Skin of body (tissue), 2 donors: ENCODE measurements around the gene LOXL1. TPM values are rescaled to one million over a fixed set of nuclear protein-coding genes. Genes with fewer than 3 reads are reported as not detected.

Experiments
- DNase-seq: peaks from one replicate; lab custom pipeline; 2025; lab: John Stamatoyannopoulos, UW
- total RNA-seq: library from RNA; depleted of rRNA; stranded (reverse); fragments of >200 nt; gene quantifications from one replicate; pipeline ENCODE4 v1.2.3, GENCODE V29; 2014

Gene LOXL1
- total RNA-seq, 1 donor from 2014 or later: 27.6 TPM

DNA sequence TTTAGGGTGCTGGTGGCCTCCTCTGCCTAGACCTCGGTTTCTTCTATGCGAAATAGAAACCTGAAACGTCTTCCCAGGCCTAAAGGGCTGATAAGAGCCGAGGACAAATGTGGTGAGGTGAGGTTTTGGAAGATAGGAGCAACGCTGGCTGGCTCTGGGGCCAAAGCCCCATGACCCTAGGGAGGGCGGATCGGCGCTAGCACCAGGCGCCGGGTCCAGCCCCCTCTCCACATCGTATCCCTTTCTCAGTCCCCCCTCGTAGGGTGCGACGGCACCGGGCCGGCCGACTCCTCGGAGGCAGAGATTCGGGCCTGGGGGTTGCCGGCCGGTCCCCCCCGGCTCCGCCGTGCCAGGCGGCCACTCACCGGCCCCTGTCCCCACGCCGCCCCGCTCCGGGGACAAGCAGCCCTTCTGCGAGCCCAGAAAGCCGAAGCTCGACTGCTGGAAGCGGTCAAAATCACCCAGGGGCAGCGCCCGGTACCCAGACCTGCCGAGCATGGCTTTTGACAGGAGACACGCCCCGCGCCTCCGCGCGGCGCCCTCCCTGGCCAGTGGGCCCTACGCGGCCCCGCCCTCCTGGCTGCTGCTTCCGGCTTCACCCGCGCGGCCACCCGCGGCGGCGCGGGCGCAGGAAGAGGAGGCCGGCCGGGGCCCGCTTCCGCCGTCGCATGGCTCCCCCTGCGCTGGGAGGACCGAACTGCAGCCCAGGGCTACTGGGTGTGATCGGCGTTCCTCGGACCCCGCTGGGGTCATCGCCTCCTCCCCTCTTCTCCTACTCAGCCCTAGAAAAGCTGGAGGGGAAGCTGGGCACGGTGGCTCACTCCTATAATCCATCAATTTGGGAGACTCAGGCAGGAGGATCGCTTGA is 65.7 kb downstream of the LOXL1 start, which contains the start of gene STOML1:
TSS of gene STOML1 (minus strand) at position 570 of the 868 bp plus-strand sequence. CDS start at position 498, 72 bp downstream.
- peak; percentile 83 for DNase-seq

GRCh38 chr15:73992594-73992898 is 66.3 kb downstream of the LOXL1 start:
- DNase-seq: no peak

DNA sequence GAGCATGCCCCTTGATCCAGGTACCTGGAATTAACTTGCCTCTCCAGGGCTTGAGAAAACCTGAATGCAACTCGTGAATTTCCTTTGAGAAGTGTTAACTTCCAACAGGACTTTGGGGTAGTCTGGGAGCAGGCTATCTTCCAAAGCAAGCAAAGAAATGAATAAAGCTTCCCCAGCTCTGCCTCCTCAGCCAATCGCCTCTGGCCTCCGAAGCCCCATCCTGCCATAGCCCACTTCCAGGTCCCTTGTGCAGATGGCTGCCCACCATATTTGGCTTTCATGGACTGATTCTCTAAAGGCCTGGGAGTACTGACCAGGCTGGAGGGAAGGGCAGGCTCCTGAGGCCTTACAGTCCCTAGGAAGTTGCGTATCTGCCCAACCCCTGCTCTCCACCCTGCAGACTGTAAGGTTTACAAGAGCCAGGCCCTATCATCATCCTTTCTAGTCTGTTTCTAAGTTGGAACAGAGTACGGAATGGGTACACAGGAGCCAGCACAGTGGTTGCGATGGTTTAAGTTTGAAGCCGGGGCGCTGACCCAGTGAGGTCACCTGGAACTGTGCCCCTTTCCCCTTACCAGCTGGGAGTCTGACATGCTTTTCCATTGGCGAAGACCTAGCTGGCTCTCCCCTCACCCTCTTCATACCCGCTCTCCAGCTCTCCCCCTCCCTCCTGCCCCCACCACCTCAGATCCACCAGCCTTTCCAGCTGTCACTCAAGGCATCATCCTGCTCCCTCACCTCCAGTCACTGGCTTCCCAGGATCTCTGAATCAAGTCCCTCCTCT is 67.1 kb downstream of the LOXL1 start:
- no peak for DNase-seq

GRCh38 chr15:73994413-73994883 is 68.2 kb downstream of the LOXL1 start, which contains the start of gene PML:
TSS of gene PML (plus strand) at chr15:73994716. CDS start at chr15:73994813, 97 bp downstream.
- DNase-seq: peak; percentile 95

- DNase-seq: no peak
Measured at GRCh38 chr15:73994912-73995622, 68.8 kb downstream of the LOXL1 start.

DNA sequence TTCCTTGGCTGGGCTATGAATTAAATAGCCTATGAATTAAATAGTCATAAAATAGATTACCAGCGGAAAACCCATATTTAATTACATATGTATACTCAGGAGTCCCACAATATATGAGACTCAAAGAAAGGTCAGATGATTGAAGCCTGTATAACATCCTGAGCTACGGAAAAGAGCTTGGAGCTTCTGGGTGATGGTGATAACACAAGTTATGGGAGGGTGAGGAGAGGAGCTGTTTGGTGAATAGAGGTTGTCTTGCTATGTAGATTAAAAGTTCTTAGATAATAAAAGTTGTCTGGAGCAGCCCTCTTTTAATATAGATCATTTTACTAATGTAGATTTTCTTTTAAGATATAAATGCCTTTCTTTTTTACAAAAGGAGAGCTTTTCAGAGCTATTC is 70.0 kb downstream of the LOXL1 start:
- no peak for DNase-seq

GRCh38 chr15:73996939-73997338 is 70.7 kb downstream of the LOXL1 start:
- DNase-seq: peak; percentile 13

- DNase-seq: no peak
Measured at GRCh38 chr15:73997986-73998385, 71.7 kb downstream of the LOXL1 start.

Other genes starting within 250 kb of the LOXL1 start
- 46.9 TPM for gene CD276, start 242.1 kb upstream of the LOXL1 start, total RNA-seq
- gene INSYN1, start 173.1 kb upstream of the LOXL1 start, total RNA-seq: 7.7 TPM
- gene TBC1D21, start 52.9 kb upstream of the LOXL1 start, total RNA-seq: not detected
- gene STOML1, start 65.8 kb downstream of the LOXL1 start, total RNA-seq: 7.8 TPM
- 28.6 TPM for gene PML, start 68.3 kb downstream of the LOXL1 start, total RNA-seq
- 0.89 TPM for gene GOLGA6A, start 156.1 kb downstream of the LOXL1 start, total RNA-seq
- 0.79 TPM for gene ISLR2, start 204.1 kb downstream of the LOXL1 start, total RNA-seq
- gene ISLR, start 247.2 kb downstream of the LOXL1 start, total RNA-seq: 46.8 TPM